T-helper 1 cell (primary cell): ENCODE data around the gene ZFHX3.
"Not testable (repeated sequence)": the region's sequence is repeated elsewhere in the genome, so short reads cannot be mapped to it uniquely, and the experiment has no call there.

Experiments
- DNase-seq, 5 donors: peaks; one replicate each; pipeline ENCODE4 v3.0.0-alpha.2; 2012 to 2020

ZFHX3 gene

DNA sequence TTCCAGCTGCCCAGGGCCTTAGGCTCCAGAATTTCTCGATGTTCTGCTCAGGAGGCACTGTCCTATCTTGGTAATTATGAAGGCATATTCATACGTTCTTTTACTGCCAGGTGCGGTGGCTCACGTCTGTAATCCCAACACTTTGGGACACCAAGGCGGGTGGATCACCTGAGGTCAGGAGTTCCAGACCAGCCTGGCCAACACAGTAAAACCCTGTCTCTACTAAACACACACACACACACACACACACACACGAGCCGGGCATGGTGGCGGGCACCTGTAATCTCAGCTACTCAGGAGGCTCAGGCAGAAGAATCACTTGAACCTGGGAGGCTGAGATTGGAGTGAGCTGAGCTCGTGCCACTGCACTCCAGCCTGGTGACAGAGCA lies 52.1 kb downstream of the ZFHX3 start:
- DNase-seq = not testable (repeated sequence)

- no peak for DNase-seq
Measured at GRCh38 chr16:72995151-72995881, 52.6 kb downstream of the ZFHX3 start.

DNA sequence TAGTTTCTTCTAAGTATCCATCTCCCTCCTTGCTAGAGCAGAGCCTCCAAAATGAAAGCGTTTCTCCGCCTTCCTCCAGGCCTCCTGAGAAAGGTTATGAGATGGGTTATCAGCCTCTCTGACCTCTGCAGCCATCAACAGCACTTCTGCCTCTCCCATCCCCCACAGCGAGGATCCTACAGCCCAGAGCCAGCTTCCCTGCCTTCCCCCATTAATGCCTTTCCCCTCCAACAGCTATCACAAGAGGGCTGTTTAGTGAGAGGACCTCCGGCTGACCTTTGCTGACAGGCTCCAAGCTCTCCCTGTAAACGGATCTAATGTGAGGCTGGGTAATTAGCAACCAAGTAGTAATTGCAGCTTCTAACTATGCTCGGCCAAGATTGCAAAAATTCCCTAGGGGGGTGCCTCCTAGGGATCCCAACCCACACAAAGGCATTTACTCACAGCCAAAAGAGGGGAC lies 55.8 kb downstream of the ZFHX3 start:
- DNase-seq = no peak

- DNase-seq = no peak
Measured at GRCh38 chr16:72991644-72992043, 56.3 kb downstream of the ZFHX3 start.

- DNase-seq = no peak
Measured at GRCh38 chr16:72991211-72991610, 56.7 kb downstream of the ZFHX3 start.

DNA sequence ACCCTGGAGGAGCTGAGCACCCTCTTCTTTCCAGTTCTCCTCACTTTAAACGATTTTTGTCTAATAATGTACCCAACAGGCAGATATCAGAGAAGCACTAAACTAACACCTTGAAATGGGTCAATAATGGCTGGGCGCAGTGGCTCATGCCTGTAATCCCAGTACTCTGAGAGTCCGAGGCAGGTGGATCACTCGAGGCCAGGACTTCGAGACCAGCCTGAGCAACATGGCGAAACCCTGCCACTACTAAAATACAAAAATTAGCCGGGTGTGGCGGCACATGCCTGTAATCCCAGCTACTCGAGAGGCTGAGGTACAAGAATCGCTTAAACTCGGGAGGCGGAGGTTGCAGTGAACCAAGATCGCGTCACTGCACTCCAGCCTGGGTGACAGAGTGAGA lies 57.4 kb downstream of the ZFHX3 start:
- no peak for DNase-seq

DNA sequence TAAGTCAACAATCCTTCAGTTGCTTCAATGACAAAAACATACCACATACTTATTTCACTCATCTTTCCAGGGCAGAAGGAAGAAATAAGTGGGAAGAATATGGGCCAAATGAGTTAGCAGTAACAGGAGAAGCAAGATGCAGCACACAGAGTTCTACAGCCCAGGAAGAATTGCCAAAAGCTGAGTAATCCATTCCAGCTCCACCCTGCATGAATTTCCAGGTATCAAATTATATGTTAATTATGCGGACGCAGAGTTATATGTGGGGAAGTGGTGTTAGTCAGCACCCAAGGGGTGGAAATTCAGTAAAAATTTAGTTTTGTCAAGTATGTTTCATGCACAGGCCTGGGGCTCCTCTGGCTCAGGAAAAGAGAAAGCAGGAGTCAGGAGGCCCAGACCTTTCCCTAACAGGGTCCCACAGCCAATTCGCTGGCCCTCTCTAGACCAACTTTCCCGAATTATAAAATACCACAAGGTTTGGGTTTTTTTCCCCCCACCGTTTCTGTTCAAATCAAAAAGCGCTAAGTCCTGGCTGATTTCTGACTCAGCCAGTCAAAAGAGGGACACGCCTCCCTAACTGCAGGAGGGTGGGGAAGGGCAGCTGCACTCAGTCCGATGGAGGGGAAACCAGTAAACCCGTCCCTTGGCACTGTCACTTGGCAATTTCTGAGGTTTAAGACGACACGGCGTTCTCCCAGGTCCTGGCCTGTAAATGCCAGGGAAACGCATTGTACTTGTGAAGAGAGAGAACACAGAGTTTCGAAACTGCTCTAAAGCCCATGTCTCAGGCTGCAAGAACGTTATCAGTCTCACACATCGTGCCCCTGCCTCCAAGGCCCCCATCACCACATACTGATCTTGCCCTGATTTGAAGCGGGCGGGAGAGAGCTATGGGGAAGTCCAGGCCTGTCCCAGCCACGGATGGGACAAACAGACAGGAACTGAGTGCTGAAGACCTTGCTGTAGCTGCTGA lies 58.1 kb downstream of the ZFHX3 start:
- DNase-seq = no peak

- DNase-seq = not testable (repeated sequence)
Measured at GRCh38 chr16:72989203-72989578, 58.7 kb downstream of the ZFHX3 start.

DNA sequence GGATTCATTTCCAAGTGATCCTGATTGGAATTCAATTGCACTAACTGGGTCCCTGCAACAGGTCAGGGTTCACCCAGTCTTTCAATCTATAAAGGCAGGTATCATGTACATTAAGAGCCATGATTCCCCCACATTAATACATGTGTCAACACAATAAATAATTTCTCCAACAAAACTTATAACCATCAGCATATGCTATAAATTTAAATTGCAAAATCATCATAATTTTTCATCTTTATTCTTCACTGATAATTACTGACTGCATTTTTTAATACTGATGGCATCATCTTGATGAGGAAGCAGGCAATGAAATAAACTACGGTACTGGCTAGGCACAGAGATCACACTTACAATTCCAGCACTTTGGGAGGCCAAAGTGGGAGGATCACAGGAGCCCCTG lies 59.4 kb downstream of the ZFHX3 start:
- no peak for DNase-seq

DNA sequence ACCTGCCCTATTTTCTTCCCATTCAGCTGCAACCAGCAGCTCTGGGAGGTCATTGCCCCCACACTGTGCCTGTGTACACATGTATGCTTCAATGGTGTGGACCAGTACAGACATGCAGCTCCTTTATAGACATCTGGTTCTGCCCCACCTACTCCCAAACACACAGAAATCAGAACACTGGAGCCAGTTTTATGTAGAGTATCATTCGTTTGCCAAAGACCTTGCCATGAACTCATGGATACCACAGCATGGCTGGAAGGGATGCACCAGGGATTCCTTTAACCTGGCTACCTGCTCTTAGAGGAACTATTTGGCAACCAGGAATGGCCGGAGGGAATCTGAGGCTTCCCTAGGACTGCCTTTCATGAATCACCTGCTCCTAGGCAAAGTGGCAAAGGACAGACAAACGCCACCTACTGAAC lies 60.4 kb downstream of the ZFHX3 start:
- DNase-seq = no peak

DNA sequence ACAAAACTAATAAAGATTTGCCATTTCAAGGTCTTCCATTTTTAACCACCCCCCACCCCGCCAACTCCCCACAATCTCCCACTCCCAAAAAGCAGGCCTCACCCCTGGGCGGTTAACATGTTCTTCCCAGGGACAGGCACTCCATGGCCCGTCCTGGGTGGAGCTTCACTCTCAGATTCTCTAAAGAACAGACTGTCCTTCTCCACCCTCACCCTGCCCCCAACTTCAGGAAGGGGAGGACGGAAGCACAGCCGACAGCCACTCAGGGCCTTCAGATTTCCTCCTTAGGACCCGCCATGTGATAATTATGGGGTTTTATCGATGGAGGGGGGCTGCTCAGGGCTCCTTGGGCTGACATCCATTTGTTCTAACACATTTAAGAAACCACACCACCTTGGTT lies 61.9 kb downstream of the ZFHX3 start:
- no peak for DNase-seq

DNA sequence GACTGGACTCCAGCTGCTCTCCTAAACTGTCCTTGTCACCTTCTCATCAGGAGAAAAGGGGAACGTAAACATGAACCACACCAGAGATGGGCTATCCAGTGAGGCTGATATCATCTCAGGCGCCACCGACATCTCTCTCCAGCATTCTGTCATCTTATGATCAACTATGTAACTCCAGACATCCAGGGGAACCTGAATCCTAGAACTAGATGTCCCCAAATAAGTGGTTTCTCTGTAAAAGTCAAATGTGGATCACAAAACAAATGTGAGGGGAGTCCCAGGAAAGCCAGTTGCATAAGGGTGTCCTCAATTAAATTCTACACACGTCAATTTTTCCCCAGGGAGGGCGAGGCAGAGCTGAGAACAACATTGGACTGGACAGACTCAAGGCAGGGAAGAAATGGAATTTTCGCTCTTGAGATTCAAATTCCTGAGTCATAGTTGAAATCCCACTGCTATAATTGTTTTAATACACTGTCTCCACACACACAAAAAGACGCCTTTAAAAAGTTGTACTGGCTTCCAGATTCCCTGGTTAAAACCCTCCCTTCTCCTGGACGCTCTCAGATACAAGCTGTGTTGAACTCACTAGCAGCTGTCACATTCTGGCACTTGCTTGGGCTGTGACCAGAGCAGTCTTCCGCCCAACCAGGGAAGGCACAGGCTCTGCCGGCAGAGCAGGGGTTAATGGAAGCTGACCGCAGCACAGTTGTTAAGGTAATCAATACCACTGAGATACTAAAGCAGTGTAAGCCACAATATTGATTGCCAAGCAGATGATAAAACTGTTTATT lies 62.6 kb downstream of the ZFHX3 start:
- no peak for DNase-seq

DNA sequence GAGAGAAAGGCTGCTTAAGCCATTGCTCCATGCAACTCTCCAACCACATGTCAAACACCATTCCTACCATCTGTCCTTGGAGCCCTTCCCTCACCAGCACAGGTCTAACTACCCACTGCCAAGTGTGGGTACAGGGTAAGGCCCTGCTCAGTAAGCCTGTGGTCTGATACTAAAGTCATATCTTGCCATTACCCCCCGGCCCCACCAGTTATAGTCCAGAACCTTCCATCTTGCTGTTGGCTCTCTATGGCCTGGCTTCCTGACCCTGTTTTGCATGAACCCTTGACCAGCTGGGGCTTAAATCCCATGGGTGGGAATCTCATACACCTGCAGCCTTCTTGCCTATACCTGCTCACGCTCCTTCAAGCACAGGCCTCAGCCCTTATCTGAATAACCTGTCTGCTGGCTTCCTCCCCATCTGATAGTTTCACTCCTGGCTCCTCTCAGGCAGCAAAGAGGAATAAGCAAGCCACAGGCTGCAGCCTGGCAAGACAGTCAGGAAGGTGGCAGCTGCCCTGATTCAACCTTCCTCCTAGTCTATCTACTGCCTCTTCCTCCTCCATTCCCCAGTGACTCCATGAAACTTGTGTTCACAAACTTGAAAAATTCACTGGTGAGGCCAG lies 64.1 kb downstream of the ZFHX3 start:
- DNase-seq = no peak

DNA sequence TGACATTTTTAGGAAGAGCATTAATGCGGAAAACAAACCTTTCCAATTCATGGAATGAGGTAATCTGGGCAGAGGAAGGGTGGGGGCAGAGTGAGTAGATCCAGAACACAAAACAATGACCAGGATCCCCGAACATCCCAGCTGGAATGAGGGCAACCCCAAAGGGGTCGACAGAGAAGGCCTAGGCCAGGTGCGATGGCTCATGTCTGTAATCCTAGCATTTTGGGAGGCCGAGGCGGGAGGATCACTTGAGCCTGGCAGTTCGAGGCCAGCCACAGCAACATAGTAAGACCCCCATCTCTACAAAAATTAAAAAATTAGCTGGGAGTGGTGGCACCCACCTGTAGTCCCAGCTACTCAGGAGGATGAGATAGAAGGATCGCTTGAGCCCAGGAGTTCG lies 64.7 kb downstream of the ZFHX3 start:
- DNase-seq = no peak

DNA sequence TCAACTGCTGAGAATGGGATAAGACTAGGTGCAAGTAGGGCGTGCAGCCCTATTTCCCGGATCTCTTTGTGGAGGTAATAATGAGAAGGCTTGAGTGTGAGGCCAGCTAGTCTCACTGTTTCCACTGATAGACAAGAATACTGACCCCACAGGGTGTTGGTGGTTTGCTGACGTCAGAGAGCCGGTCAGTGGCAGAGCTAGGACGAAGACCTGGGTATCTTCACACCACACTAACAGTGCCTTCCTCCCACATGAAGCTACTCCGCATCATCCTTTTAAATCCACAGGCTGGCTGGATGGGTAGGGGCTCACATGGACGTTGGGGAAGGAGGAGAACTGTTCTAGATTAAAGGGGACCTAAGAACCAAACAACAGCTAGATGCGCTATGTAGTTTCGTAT lies 68.0 kb downstream of the ZFHX3 start:
- DNase-seq = no peak

GRCh38 chr16:72978212-72978611 lies 69.7 kb downstream of the ZFHX3 start:
- no peak for DNase-seq

- DNase-seq = no peak
Measured at GRCh38 chr16:72977127-72977526, 70.8 kb downstream of the ZFHX3 start.

DNA sequence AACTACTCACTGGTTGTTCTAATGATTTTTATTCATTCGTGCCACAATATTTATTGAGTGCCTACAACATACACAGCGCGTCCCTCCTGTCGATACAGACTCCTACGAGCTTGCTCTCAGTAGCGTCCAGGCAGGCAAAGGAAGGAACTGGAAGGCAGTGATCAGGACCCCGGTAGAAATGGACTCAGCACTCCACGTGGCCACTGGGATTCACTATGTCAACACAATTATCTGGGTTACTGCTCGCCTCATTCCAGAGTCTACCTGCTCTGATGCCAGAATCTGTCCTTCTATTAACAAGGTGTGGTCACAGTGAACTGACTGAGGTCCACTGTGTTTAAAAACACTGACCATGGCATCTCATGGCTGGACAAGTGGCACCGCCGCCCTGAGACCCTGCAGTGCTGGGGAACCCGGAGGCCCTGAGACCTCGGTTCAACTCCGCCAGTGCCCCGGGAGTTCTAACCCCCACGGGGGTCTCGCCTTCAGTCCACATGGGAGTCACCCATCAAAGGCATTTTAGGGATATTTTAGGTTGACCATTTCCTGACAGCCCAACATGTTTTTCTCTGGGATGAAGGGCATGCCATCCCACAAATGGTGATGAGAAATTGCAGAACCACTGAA lies 71.4 kb downstream of the ZFHX3 start:
- DNase-seq = no peak

DNA sequence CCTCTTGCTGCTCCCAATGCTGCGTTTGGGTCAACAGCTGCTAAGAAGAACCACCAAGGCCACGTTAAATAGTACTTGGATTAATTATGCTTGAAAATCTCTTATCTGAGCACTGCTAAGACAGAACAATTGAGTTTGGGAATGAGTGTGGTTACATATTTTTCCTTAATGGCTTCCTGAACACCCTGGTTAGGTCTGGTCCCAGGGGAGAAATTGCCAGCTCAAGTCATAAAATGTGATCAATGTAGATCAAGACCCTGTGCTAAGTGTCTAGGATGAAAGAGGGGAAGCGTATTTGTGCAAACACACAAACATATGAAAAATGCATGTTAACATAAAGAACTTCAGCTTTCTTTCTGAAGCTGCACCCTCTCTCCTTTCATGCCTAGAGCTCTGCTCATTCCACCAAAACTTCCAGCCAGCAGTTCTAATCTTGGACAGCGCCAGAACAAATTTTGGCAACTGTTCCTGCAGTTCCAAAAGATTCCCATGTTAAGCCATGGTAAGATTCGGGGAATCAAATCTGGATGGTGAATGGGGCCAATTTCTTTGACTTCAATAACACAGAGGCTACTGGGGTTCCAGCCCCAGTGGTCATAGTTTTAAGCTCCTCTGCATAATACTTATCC lies 72.0 kb downstream of the ZFHX3 start:
- no peak for DNase-seq

DNA sequence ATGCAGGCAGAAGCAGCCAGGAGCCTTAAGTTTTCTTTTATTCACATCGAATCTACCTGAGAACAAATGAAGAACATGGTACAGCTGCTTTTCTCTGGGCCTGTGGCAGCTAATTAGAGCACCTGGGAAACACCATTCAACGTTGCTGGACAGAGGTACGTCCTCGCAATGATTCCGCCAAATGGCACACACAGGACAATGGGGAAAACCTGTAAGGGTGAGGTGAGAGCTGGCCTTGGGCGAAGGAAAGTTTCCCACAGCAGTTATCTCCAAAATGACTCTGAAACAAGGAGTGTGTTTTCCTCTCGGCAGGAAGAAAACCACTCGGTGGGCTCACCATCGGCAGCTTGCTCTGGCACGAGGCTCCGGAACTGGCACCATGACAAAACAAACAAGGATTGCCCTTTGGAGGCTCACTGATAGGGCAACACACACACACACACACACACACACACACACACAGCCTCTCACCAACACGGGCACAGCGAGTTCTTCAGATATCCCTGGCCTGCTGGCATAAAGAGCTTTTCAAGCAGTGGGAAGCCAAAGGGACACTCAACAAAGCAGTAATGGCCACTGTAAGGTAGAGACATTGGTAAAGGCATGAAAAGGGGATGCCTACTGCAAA lies 73.7 kb downstream of the ZFHX3 start:
- DNase-seq = no peak
